ENCODE data around the gene RASGRP3.

Gene RASGRP3

DNA sequence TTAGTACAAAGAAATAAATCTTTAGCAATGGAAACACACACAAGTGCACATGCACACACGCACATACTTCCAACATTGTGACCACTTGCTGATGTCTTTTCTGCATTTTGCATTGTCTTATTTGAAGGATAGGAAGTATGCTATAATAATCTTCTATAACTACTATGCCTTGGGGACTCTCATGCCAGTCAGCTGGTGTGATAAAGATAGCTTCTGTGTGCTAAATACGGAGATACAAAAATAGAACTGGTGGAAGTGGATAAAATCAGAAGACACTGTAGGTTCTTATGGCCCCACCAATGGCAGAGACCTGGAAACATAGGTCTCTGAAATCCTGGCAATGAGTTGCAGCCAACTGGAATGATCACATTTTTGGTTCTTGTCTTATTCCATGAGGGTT is 31.5 kb upstream of the RASGRP3 start:
- DNase-seq (ENCODE audit: extremely low read depth, low read depth), result no peak
- TF ChIP-seq, protein P1, sequence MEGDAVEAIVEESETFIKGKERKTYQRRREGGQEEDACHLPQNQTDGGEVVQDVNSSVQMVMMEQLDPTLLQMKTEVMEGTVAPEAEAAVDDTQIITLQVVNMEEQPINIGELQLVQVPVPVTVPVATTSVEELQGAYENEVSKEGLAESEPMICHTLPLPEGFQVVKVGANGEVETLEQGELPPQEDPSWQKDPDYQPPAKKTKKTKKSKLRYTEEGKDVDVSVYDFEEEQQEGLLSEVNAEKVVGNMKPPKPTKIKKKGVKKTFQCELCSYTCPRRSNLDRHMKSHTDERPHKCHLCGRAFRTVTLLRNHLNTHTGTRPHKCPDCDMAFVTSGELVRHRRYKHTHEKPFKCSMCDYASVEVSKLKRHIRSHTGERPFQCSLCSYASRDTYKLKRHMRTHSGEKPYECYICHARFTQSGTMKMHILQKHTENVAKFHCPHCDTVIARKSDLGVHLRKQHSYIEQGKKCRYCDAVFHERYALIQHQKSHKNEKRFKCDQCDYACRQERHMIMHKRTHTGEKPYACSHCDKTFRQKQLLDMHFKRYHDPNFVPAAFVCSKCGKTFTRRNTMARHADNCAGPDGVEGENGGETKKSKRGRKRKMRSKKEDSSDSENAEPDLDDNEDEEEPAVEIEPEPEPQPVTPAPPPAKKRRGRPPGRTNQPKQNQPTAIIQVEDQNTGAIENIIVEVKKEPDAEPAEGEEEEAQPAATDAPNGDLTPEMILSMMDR (IDR thresholded peaks at IDR 0.05; ENCODE audit: low read depth, low read length), result no peak

GRCh38 chr2:33448220-33448899 is 28.1 kb upstream of the RASGRP3 start:
- no peak for DNase-seq (ENCODE audit: extremely low read depth, low read depth)
- TF ChIP-seq, protein P1 (IDR thresholded peaks at IDR 0.05; ENCODE audit: low read depth, low read length), result no peak

GRCh38 chr2:33451214-33451613 is 25.2 kb upstream of the RASGRP3 start:
- TF ChIP-seq, protein P1 (IDR thresholded peaks at IDR 0.05; ENCODE audit: low read depth, low read length), result no peak
- no peak for DNase-seq (ENCODE audit: extremely low read depth, low read depth)

DNA sequence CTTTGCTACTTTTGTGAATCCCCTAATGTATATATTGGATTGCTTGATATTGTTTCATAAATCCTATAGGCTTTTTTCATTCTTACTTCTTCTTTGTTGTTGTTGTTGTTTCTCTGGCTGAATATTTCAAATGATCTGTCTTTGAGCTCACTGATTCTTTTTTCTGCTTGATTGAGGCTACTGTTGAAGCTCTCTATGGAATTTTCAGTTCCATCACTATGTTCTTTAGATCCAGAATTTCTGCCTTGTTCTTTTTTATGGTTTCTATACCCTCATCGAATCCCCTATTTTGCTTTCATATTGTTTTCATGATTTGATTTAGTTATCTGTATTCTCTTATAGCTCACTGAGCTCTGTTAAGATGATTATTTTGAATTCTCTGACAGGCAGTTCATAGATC is 24.6 kb upstream of the RASGRP3 start:
- no peak for DNase-seq (ENCODE audit: extremely low read depth, low read depth)
- TF ChIP-seq, protein P1 (IDR thresholded peaks at IDR 0.05; ENCODE audit: low read depth, low read length), result no peak

- TF ChIP-seq, protein P1 (IDR thresholded peaks at IDR 0.05; ENCODE audit: low read depth, low read length), result no peak
- no peak for DNase-seq (ENCODE audit: extremely low read depth, low read depth)
These were observed 23.9 kb upstream of the RASGRP3 start for GRCh38 chr2:33452545-33452944.

DNA sequence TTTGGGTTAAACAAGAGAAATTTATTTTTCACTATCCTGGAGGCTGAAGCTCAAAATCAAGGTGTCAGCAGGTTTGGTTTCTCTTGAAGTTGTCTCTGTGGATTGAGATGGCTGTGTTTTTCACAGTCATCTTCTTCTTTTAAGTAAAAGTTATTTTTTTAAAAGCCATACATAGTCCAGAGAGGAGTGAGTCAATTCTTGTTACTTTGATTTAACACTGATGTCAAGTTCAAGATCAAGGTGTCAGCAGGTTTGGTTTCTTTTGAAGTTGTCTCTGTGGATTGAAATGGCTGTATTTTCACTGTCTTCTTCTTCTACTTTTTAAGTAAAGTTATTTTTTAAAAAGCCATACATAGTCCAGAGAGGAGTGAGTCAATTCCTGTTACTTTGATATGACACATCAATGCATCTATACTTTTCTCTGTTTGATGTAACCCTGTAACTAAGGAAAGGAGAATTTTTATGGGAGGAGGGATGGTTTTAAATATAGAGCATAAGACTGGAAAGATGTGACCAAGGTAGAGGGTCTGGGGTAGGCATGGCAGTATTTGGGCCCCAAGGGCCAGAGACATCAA is 22.5 kb upstream of the RASGRP3 start:
- no peak for DNase-seq (ENCODE audit: extremely low read depth, low read depth)
- TF ChIP-seq, protein P1 (IDR thresholded peaks at IDR 0.05; ENCODE audit: low read depth, low read length), result no peak

DNA sequence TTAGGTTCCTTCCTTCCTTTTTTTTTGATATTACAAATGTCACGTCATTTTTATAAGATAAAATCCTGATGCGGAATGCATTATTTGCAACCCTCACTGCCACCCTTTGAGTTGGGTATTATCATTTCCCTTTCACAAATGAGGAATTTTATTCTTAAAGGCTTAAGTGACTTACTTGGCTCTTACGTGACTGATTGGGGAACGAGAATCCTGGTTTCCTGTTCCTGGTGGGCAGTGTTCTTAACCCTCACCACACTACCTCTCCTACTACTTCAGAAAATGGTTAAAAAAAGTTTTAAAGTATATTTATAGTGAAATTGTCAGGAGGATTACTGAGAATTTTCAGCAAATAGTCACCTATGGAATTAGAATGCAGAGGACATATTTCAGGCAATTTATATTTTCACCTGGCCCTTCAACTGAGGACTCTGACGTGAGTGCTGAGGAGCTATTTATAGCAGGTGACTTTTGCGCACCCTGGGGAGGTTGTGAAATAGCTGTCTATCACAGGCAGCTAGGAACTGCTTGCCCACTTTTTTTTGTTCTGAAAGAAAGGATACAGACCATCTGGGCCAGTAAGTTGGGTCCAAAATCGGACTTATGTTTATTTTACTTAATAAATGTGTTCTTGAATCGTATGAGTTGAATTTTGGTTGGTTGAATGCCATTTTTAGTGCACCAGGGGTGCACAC is 18.7 kb upstream of the RASGRP3 start:
- TF ChIP-seq, protein P1 (IDR thresholded peaks at IDR 0.05; ENCODE audit: low read depth, low read length), result no peak
- DNase-seq (ENCODE audit: extremely low read depth, low read depth), result peak; percentile 61
